Kidney epithelial cell (primary cell): ENCODE results near the gene CALM3. TPM values are rescaled to one million over a fixed set of nuclear protein-coding genes. Genes with fewer than 3 reads are reported as not detected.

Experiments used
- DNase-seq: peaks from one replicate; pipeline ENCODE4 v3.0.0-alpha.2; 2010; ENCODE audit warnings: low read depth
- H3K27me3 ChIP-seq: 2 replicates; pipeline ENCODE4 v1.6.0; 2011; ENCODE audit warnings: low read length; ENCODE audit not compliant: control insufficient read depth, insufficient read depth
- H3K36me3 ChIP-seq: 2 replicates; pipeline ENCODE4 v1.5.1; 2011; ENCODE audit warnings: low read length; ENCODE audit not compliant: control insufficient read depth, insufficient read depth
- H3K4me3 ChIP-seq: 2 replicates; pipeline ENCODE4 v1.5.1; 2011; ENCODE audit warnings: low read depth, mild to moderate bottlenecking, control low read depth, low read length
- CTCF ChIP-seq: IDR thresholded peaks from 2 replicates; pipeline ENCODE4 v1.5.1; 2011; ENCODE audit warnings: mild to moderate bottlenecking, moderate library complexity, low read length, control low read depth, inconsistent platforms; ENCODE audit not compliant: insufficient read depth, poor library complexity, severe bottlenecking
- total RNA-seq: library from RNA; depleted of rRNA; stranded (reverse); fragments of >200 nt; gene quantifications from 2 replicates; pipeline ENCODE4 v1.2.3, GENCODE V29; 2015

Gene CALM3
- total RNA-seq, 1 donor from 2014 or later: 127 TPM

- Histone ChIP-seq H3K4me3 (no peak overlapping the region), H3K27me3 (no peaks in the 10 kb centered on the region), H3K36me3 (no peaks in the 10 kb centered on the region)
- no peak for TF ChIP-seq CTCF
- no peak for DNase-seq
Measured at GRCh38 chr19:46591870-46592269, 9.3 kb upstream of the CALM3 start.

DNA sequence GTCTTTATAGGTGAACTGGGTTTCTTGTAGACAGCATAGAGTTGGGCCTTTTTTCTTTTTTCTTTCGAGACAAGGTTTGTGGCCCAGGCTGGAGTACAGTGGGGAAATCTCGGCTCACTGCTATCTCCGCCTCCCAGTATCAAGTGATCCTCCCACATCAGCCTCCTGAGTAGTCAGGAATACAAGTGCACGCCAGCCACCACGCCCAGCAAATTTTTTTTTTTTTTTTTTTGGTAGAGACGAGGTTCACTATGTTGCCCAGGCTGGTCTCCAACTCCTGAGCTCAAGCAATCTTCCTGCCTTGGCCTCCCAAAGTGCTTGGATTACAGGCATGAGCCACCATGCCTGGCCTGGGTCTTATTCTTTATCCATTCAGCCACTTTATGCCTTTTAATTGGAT is 5.1 kb upstream of the CALM3 start:
- no peak for TF ChIP-seq CTCF
- no peaks in the 10 kb centered on the region for H3K27me3 ChIP-seq
- H3K36me3 ChIP-seq: no peaks in the 10 kb centered on the region
- DNase-seq: no peak
- no peak overlapping the region for H3K4me3 ChIP-seq

- no peak for DNase-seq
- no peak overlapping the region for H3K4me3 ChIP-seq
- TF ChIP-seq CTCF: no peak
- H3K27me3 ChIP-seq: no peaks in the 10 kb centered on the region
- H3K36me3 ChIP-seq: no peaks in the 10 kb centered on the region
Measured at GRCh38 chr19:46598372-46598917, 2.7 kb upstream of the CALM3 start.

DNA sequence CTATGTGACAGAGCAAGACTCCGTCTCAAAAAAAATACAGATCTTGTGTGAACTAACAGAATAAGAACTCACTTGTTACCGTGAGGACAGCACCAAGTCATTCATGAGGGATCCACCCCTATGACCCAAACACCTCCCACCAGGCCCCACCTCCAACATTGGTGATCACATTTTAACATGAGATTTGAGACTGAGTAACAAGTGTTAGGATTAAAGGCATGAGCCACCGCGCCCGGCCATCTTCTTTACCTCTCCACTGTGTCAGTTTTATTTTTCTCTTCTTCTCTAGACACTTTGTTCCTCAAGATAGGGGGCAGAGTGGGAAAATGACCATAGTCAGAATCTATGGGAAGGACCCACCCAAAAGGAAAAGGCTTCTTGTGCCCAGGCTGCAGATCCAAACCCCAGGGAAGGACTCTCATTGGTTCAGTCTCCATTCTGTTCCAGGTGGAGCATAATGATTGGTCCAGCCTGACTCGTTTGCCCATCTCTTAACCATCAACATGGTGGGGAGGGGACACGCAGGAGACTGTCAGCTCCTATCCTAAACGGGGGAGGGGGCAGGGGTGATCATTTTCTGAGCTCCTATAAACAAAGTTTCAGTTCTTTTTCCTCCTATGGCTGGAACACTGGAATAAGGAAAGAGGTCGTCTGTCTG is 1.3 kb upstream of the CALM3 start:
- Histone ChIP-seq H3K36me3 (no peaks in the 10 kb centered on the region), H3K27me3 (no peaks in the 10 kb centered on the region), H3K4me3 (peak overlapping the region; percentile 53)
- no peak for DNase-seq
- no peak for TF ChIP-seq CTCF

DNA sequence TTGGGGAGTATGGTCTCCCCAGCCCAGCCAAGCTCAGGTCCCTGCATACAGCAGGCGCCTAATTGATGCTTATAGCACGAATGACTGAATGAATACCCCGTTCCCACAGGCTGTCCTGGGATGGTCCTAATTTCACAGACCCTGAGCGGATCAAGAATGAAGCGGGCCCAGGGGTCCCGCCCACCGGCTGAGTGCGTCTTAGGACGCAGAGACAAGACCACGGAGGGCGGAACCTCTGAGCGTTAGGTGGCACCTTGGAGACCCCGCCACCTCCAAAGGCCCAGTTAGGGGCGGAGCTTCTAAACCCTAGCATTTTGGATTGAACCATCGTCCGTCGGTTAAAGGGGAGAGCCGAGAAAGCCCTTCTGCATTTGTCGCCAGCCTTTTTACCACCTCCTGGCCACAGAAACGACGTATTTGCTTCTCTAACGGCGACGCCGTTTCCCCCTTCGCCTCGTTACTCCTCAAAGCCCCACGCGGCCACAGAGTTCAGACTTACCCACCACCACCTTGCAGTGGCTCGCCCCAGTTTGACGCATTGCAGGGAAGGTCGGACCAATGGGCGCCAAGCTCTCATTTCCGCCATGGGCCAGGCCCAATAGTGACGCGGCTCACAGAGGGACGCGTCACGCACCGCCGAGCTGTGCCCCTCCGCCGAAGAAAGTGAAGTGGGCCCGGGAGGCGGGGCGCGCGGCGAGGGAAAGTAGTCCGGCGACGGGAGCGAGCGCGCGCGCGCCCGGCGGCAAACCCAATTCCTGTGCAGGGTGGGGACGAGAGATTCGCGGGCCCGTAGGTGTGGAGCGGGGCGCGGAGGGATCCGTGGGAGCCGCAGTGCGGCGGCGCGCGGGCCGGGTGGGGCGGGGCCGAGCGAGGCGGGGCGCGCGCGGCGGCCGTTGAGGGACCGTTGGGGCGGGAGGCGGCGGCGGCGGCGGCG is 479 bp upstream of the CALM3 start:
- Histone ChIP-seq H3K4me3 (peak overlapping the region; percentile 88), H3K36me3 (no peaks in the 10 kb centered on the region), H3K27me3 (no peaks in the 10 kb centered on the region)
- peak; percentile 50 for DNase-seq
- TF ChIP-seq CTCF: no peak
